22Rv1 (cell line): Measurements from ENCODE around the gene H2AZ2.
"Not testable (repeated sequence)": the region's sequence is repeated elsewhere in the genome, so short reads cannot be mapped to it uniquely, and the experiment has no call there.

ENCODE experiments used
- ZFX ChIP-seq: fragments of 450-650 bp; IDR thresholded peaks from 2 replicates; pipeline ENCODE4 v1.6.1; 2017; ENCODE audit warnings: antibody characterized with exemption, borderline replicate concordance
- TF ChIP-seq, protein P1 (sequence below): fragments of 450-650 bp; IDR thresholded peaks from 2 replicates; pipeline ENCODE4 v1.5.1; 2017; ENCODE audit warnings: mild to moderate bottlenecking

DNA sequence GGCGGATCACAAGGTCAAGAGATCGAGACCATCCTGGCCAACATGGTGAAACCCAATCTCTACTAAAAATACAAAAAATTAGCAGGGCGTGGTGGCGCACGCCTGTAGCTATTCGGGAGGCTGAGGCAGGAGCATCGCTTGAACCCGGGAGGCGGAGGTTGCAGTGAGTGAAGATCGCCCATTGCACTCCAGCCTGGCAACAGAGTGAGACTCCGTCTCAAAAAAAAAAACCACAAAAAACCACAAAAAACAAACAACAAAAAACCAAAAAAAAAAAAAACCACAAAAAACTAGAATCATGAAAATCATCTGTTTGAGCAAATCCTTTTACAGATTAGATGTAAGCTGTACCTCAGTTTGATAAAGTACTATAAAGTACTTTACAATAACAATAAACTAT lies 1.5 kb downstream of the H2AZ2 start:
- TF ChIP-seq, protein P1, sequence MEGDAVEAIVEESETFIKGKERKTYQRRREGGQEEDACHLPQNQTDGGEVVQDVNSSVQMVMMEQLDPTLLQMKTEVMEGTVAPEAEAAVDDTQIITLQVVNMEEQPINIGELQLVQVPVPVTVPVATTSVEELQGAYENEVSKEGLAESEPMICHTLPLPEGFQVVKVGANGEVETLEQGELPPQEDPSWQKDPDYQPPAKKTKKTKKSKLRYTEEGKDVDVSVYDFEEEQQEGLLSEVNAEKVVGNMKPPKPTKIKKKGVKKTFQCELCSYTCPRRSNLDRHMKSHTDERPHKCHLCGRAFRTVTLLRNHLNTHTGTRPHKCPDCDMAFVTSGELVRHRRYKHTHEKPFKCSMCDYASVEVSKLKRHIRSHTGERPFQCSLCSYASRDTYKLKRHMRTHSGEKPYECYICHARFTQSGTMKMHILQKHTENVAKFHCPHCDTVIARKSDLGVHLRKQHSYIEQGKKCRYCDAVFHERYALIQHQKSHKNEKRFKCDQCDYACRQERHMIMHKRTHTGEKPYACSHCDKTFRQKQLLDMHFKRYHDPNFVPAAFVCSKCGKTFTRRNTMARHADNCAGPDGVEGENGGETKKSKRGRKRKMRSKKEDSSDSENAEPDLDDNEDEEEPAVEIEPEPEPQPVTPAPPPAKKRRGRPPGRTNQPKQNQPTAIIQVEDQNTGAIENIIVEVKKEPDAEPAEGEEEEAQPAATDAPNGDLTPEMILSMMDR, result not testable (repeated sequence)
- TF ChIP-seq ZFX, result not testable (repeated sequence)
